ENCODE results near the gene TSSK6. TPM values are rescaled to one million over a fixed set of nuclear protein-coding genes. Genes with fewer than 3 reads are reported as not detected.

The TSSK6 gene
- total and polyA plus RNA-seq, 2 of the 4 experiments (the other 2 are of a cell fraction), result 1.3 to 2.2 TPM

- ChIA-PET CTCF (no interaction called here), POLR2A (ENCODE audit: unreplicated experiment) (no interaction called here)
- intact Hi-C loops (cut with micrococcal nuclease), result loop anchor here (5.0 kb wide), 1 partner anchor 99 kb away; no protein-coding TSS in a partner anchor
- no TSS peak for BruUV-seq (replicated peaks)
- Histone ChIP-seq H3K14ac (replicated peaks; ENCODE audit: low read depth, low read length) (no peak overlapping the region), H3K36me3 (ENCODE audit: control insufficient read depth, insufficient read depth, low read length) (peaks cover 4% of the 10 kb centered on the region; the same call in 1 of the 2 replicates), H3K27ac (ENCODE audit: insufficient read depth, low read length) (peak overlapping the region; percentile 4; the same call in 1 of the 2 replicates), H3K79me1 (ENCODE audit: low read depth in 1 of 2, low read length in 2 of 2) (peaks cover 19 to 85% of the 10 kb centered on the region in 2 experiments), H2BK15ac (ENCODE audit: low read depth, low read length) (no peak overlapping the region), H3K4ac (ENCODE audit: low read depth, low read length) (peak overlapping the region; percentile 59; the same call in 1 of the 2 replicates), H3K4me2 (ENCODE audit: low read depth, low read length) (no peak overlapping the region), H3K27me3 (ENCODE audit: control insufficient read depth, insufficient read depth, low read length) (no peaks in the 10 kb centered on the region), H3K9me1 (ENCODE audit: insufficient read depth, low read length) (peaks cover 26% of the 10 kb centered on the region), H4K8ac (ENCODE audit: low read depth in 2 of 2, low read length in 2 of 2) (no peak overlapping the region), H3K18ac (ENCODE audit: low read depth, low read length) (no peak overlapping the region), H3K9me3 (ENCODE audit: control insufficient read depth, insufficient read depth, low read length) (no peaks in the 10 kb centered on the region), H2AK9ac (replicated peaks; ENCODE audit: low read depth, low read length, poor library complexity) (peak overlapping the region; percentile 35), H3K4me1 (ENCODE audit: control insufficient read depth, insufficient read depth, low read length) (peaks cover 45% of the 10 kb centered on the region), H2BK5ac (ENCODE audit: low read depth, low read length, poor library complexity, severe bottlenecking) (peak overlapping the region; percentile 4), H4K5ac (ENCODE audit: low read depth, low read length) (no peak overlapping the region), H2AK5ac (ENCODE audit: low read depth, low read length) (no peak overlapping the region), H3K4me3 (ENCODE audit: insufficient read depth, low read depth, low read length) (no peak overlapping the region), H3K23ac (ENCODE audit: low read depth, low read length) (no peak overlapping the region), H4K20me1 (ENCODE audit: insufficient read depth, low read length) (peaks cover 8% of the 10 kb centered on the region; the same call in 1 of the 2 replicates), H4K91ac (ENCODE audit: insufficient read depth, low read depth, low read length) (no peak overlapping the region), H2BK120ac (ENCODE audit: low read depth, low read length) (no peak overlapping the region), H3K9ac (ENCODE audit: low read depth, low read length) (no peak overlapping the region), H2AFZ (replicated peaks; ENCODE audit: low read length, poor library complexity) (no peak overlapping the region), H3K56ac (ENCODE audit: extremely low read depth, insufficient read depth, low read length) (no peak overlapping the region), H2BK20ac (ENCODE audit: low read depth, low read length) (no peak overlapping the region)
- ATAC-seq (ENCODE audit: low read depth) (no peak), DNase-seq (no peak)
- in situ Hi-C loops (cut with MboI; ENCODE audit: low sequenced_read_pairs), result no loop called here
- dilution Hi-C loops (cut with HindIII; ENCODE audit: low sequenced_read_pairs, unreplicated experiment), result no loop called here
- 89% methylated on average over 4 of the region's 15 CpGs; no CpG with 5 or more reads in 1 of the 2 experiments for WGBS, 2 experiments (ENCODE audit: extremely low coverage in 2 of 2, insufficient read length in 1 of 2)
- TF ChIP-seq MXI1 (IDR thresholded peaks at IDR 0.05; ENCODE audit: borderline replicate concordance, low read depth, low read length), result no peak
- no peak for TF ChIP-seq CEBPB (IDR thresholded peaks at IDR 0.05; ENCODE audit: low read depth, low read length)
- no peak for TF ChIP-seq RFX5 (IDR thresholded peaks at IDR 0.05; ENCODE audit: low read depth, low read length)
- TF ChIP-seq NFE2L2 (IDR thresholded peaks at IDR 0.05; ENCODE audit: low read depth, low read length), result no peak
Observed at GRCh38 chr19:19486343-19487076, 28.8 kb downstream of the TSSK6 start.

All from IMR-90 (cell line).